Neural cell (in vitro differentiated cells): ENCODE data around the gene HPN. TPM values are rescaled to one million over a fixed set of nuclear protein-coding genes. Genes with fewer than 3 reads are reported as not detected.
A peak's percentile ranks its signal among the peaks of the same experiment; 100 is the strongest.

Experiments used
- H2AFZ ChIP-seq: fragments of 200-600, 300-800 bp; sonication (generic), shearing (Covaris generic); 2 replicates; pipeline ENCODE4 v1.6.0; 2014; ENCODE audit warnings: low read depth, mild to moderate bottlenecking, antibody characterized with exemption, low read length, moderate library complexity
- H3F3A ChIP-seq: fragments of 200-600 bp; shearing (Covaris generic); 2 replicates; pipeline ENCODE4 v1.6.1; 2016; ENCODE audit warnings: mild to moderate bottlenecking, moderate library complexity, mixed read lengths, antibody characterized with exemption, low read length; ENCODE audit not compliant: insufficient read depth, poor library complexity, severe bottlenecking
- H3K27ac ChIP-seq: fragments of 200-600, 300-800 bp; sonication (generic), shearing (Covaris generic); 2 replicates; pipeline ENCODE4 v1.5.1; 2014; ENCODE audit warnings: mild to moderate bottlenecking, low read length, moderate library complexity
- H3K27me3 ChIP-seq: fragments of 300-800, 200-600 bp; sonication (generic), shearing (Covaris generic); 2 replicates; pipeline ENCODE4 v1.6.0; 2014; ENCODE audit warnings: mild to moderate bottlenecking, low read depth, low read length, moderate library complexity; ENCODE audit not compliant: insufficient read depth
- H3K36me3 ChIP-seq: fragments of 300-800, 200-600 bp; sonication (generic), shearing (Covaris generic); 2 replicates; pipeline ENCODE4 v1.5.1; 2014; ENCODE audit warnings: mild to moderate bottlenecking, antibody characterized with exemption, low read length, moderate library complexity; ENCODE audit not compliant: insufficient read depth
- H3K4me2 ChIP-seq: fragments of 300-800, 200-600 bp; sonication (generic), shearing (Covaris generic); 2 replicates; pipeline ENCODE4 v1.6.0; 2014; ENCODE audit warnings: mild to moderate bottlenecking, low read length
- H3K4me3 ChIP-seq: fragments of 300-800, 200-600 bp; sonication (generic), shearing (Covaris generic); 2 replicates; pipeline ENCODE4 v1.5.1; 2014; ENCODE audit warnings: mild to moderate bottlenecking, low read length, moderate library complexity
- H3K79me2 ChIP-seq: fragments of 200-600 bp; shearing (Covaris generic); replicated peaks from 2 replicates; pipeline ENCODE4 v1.6.0; 2014; ENCODE audit warnings: mild to moderate bottlenecking, low read length, moderate library complexity; ENCODE audit not compliant: insufficient read depth
- H3K9ac ChIP-seq: fragments of 300-800, 200-600 bp; sonication (generic), shearing (Covaris generic); 2 replicates; pipeline ENCODE4 v1.6.1; 2016; ENCODE audit warnings: mild to moderate bottlenecking, low read length, mixed read lengths
- H3K9me2 ChIP-seq: fragments of 200-600 bp; shearing (Covaris generic); 2 replicates; pipeline ENCODE4 v1.6.1; 2016; ENCODE audit warnings: mild to moderate bottlenecking, low read length, mixed read lengths; ENCODE audit not compliant: insufficient read depth
- H3K9me3 ChIP-seq: fragments of 200-600, 300-800 bp; sonication (generic), shearing (Covaris generic); 2 replicates; pipeline ENCODE4 v1.6.1; 2016; ENCODE audit warnings: mild to moderate bottlenecking, mixed run types, low read length, moderate library complexity, mixed read lengths
- H4K20me1 ChIP-seq: fragments of 200-600 bp; shearing (Covaris generic); 2 replicates; pipeline ENCODE4 v1.6.1; 2016; ENCODE audit warnings: mild to moderate bottlenecking, mixed run types; ENCODE audit not compliant: insufficient read depth
- CTCF ChIP-seq: fragments of 450-650 bp; IDR thresholded peaks from 2 replicates; pipeline ENCODE4 v1.5.1; 2014; ENCODE audit warnings: antibody characterized with exemption, mild to moderate bottlenecking, moderate library complexity; ENCODE audit not compliant: poor library complexity, severe bottlenecking
- EP300 ChIP-seq: fragments of 450-650 bp; conservative IDR thresholded peaks from 2 replicates; pipeline ENCODE4 v1.6.1; 2014; ENCODE audit warnings: antibody characterized with exemption, mild to moderate bottlenecking, moderate library complexity; ENCODE audit not compliant: poor library complexity, severe bottlenecking
- EZH2 ChIP-seq: fragments of 200-600, 300-800 bp; shearing (Covaris generic), sonication (generic); IDR thresholded peaks from 2 replicates; pipeline ENCODE4 v1.6.1; 2014; ENCODE audit warnings: antibody characterized with exemption, low read length, borderline replicate concordance, mild to moderate bottlenecking; ENCODE audit not compliant: insufficient read depth, poor library complexity, severe bottlenecking
- RAD21 ChIP-seq: fragments of 450-650 bp; conservative IDR thresholded peaks from 2 replicates; pipeline ENCODE4 v1.6.1; 2014; ENCODE audit warnings: antibody characterized with exemption, mild to moderate bottlenecking, moderate library complexity
- REST ChIP-seq: IDR thresholded peaks from 2 replicates; pipeline ENCODE4 v1.6.1; 2012; ENCODE audit warnings: borderline replicate concordance
- SMC3 ChIP-seq: fragments of 450-650 bp; conservative IDR thresholded peaks from 2 replicates; pipeline ENCODE4 v1.6.1; 2014; ENCODE audit warnings: antibody characterized with exemption, mild to moderate bottlenecking, moderate library complexity; ENCODE audit not compliant: poor library complexity
- TAF1 ChIP-seq: IDR thresholded peaks from 2 replicates; pipeline ENCODE4 v1.6.1; 2012; ENCODE audit warnings: low read depth
- polyA plus RNA-seq: library from polyadenylated mRNA; depleted of rRNA; stranded (reverse); fragments of >200 nt; gene quantifications from 2 replicates; pipeline ENCODE4 v1.2.3, GENCODE V29; 2014

Gene HPN
- polyA plus RNA-seq, 1 donor from 2014 or later = 0.15 TPM

GRCh38 chr19:35090160-35090505 is 48.6 kb downstream of the HPN start:
- Histone ChIP-seq H3K79me2 (no peaks in the 10 kb centered on the region), H4K20me1 (no peaks in the 10 kb centered on the region), H3K9me3 (no peaks in the 10 kb centered on the region), H3K4me2 (no peak overlapping the region), H3K27me3 (no peaks in the 10 kb centered on the region), H2AFZ (no peak overlapping the region), H3K4me3 (no peak overlapping the region), H3K9ac (no peak overlapping the region), H3K9me2 (no peaks in the 10 kb centered on the region), H3F3A (no peaks in the 10 kb centered on the region), H3K36me3 (no peaks in the 10 kb centered on the region), H3K27ac (no peak overlapping the region)
- TF ChIP-seq EZH2 (no peak), RAD21 (no peak), REST (no peak), SMC3 (no peak), CTCF (no peak), EP300 (no peak)

GRCh38 chr19:35090506-35091214 is 49.1 kb downstream of the HPN start:
- TF ChIP-seq RAD21 (no peak), EZH2 (no peak), CTCF (peak; percentile 48), EP300 (no peak), TAF1 (no peak), REST (no peak)
- no peaks in the 10 kb centered on the region for H3K36me3 ChIP-seq
- no peak overlapping the region for H2AFZ ChIP-seq
- no peak overlapping the region for H3K4me3 ChIP-seq
- H3K79me2 ChIP-seq = no peaks in the 10 kb centered on the region
- H3F3A ChIP-seq = no peaks in the 10 kb centered on the region
- no peaks in the 10 kb centered on the region for H3K9me2 ChIP-seq
- H4K20me1 ChIP-seq = no peaks in the 10 kb centered on the region
- H3K27ac ChIP-seq = no peak overlapping the region
- H3K4me2 ChIP-seq = no peak overlapping the region
- no peaks in the 10 kb centered on the region for H3K27me3 ChIP-seq
- no peak overlapping the region for H3K9ac ChIP-seq
- no peaks in the 10 kb centered on the region for H3K9me3 ChIP-seq
